ENCODE measurements around the gene SCYGR4.

DNA sequence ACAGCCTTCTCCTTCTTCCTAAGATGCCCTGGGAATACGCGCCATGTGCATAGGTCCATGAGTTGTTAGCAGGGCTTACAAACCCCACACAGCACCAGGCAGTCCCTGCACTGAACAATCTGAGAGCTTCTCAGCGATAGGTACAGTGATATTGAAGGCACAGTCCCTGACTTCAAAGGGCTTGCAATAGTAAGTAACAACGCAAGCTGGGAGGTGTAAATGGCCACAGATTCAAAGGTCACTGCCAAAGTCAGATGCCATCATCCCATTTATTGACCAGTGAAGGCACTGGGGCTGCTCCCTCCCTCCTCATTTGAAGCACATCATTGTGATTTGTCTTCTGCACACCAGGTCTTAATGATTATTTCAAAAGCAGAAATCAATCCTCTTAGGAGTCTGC is 2.1 kb upstream of the SCYGR4 start:
- TF ChIP-seq, protein P1, sequence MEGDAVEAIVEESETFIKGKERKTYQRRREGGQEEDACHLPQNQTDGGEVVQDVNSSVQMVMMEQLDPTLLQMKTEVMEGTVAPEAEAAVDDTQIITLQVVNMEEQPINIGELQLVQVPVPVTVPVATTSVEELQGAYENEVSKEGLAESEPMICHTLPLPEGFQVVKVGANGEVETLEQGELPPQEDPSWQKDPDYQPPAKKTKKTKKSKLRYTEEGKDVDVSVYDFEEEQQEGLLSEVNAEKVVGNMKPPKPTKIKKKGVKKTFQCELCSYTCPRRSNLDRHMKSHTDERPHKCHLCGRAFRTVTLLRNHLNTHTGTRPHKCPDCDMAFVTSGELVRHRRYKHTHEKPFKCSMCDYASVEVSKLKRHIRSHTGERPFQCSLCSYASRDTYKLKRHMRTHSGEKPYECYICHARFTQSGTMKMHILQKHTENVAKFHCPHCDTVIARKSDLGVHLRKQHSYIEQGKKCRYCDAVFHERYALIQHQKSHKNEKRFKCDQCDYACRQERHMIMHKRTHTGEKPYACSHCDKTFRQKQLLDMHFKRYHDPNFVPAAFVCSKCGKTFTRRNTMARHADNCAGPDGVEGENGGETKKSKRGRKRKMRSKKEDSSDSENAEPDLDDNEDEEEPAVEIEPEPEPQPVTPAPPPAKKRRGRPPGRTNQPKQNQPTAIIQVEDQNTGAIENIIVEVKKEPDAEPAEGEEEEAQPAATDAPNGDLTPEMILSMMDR (IDR thresholded peaks at IDR 0.05), result no peak
- no peak for TF ChIP-seq POLR2A (IDR thresholded peaks at IDR 0.05)
